Measurements from ENCODE around the gene KATNAL1.

KATNAL1 gene

DNA sequence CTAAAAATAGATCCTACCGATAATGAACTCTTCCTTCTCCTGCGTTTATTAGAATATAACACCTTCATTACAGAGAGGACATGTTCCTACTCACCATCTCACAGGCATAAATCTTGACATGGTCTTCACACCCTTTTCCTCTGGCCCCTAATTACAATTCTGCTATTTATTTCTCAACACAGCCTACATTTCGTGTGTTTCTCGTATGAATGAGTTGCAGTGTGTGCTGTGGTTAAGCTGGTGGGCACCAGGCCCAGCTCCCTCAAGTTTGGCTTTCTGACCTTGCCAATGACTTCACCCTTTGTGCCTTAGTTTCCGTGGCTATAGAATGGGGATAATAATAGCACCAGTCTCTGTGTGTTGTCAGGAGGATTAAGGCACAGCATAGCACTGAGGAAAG, 12.3 kb upstream of the KATNAL1 start:
- TF ChIP-seq SPI1 (IDR thresholded peaks at IDR 0.05; ENCODE audit: low read depth, low read length) (no peak), PAX5 (IDR thresholded peaks at IDR 0.05; ENCODE audit: insufficient read depth, low read length, severe bottlenecking) (no peak), POU2F2 (IDR thresholded peaks at IDR 0.05; ENCODE audit: low read depth, low read length) (no peak), POLR2AphosphoS5 (IDR thresholded peaks at IDR 0.05; ENCODE audit: low read depth, low read length) (no peak), TAF1 (IDR thresholded peaks at IDR 0.05; ENCODE audit: low read depth, low read length) (no peak)
- DNase-seq (ENCODE audit: insufficient read length, low spot score) (no peak), FAIRE-seq (no peak)

DNA sequence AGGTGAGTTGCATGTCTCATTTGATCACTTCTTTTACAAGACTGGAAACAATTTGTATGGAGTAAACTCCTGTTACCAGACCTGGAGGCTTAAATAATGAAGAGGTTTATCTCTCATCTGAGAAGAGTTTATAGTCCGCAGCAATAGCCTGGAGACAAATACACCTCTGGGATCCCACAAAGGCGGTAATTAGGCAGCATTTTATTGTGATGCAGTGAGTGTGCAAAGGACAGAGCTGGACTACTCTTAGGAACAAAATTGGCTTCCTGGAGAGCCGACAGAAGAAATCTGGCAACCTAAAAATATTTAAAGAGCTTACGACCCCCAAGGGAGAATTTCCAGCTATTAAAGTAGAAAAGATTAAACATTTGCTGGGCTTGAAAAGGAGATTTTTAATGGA, 11.8 kb upstream of the KATNAL1 start:
- DNase-seq (ENCODE audit: insufficient read length, low spot score) (no peak), FAIRE-seq (peak; percentile 51)
- TF ChIP-seq PAX5 (IDR thresholded peaks at IDR 0.05; ENCODE audit: insufficient read depth, low read length, severe bottlenecking), result no peak

- DNase-seq (ENCODE audit: insufficient read length, low spot score) (no peak), FAIRE-seq (peak; percentile 45)
- TF ChIP-seq POLR2A (IDR thresholded peaks at IDR 0.05; ENCODE audit: low read depth, low read length), result no peak
- no peak for TF ChIP-seq POU2F2 (IDR thresholded peaks at IDR 0.05; ENCODE audit: low read depth, low read length)
- TF ChIP-seq PAX5 (IDR thresholded peaks at IDR 0.05; ENCODE audit: insufficient read depth, low read length, severe bottlenecking), result no peak
- TF ChIP-seq TAF1 (IDR thresholded peaks at IDR 0.05; ENCODE audit: low read depth, low read length), result no peak
- TF ChIP-seq POLR2AphosphoS5 (IDR thresholded peaks at IDR 0.05; ENCODE audit: low read depth, low read length), result no peak
- no peak for TF ChIP-seq SPI1 (IDR thresholded peaks at IDR 0.05; ENCODE audit: low read depth, low read length)
These were observed 10.7 kb upstream of the KATNAL1 start for GRCh38 chr13:30318026-30318425.

DNA sequence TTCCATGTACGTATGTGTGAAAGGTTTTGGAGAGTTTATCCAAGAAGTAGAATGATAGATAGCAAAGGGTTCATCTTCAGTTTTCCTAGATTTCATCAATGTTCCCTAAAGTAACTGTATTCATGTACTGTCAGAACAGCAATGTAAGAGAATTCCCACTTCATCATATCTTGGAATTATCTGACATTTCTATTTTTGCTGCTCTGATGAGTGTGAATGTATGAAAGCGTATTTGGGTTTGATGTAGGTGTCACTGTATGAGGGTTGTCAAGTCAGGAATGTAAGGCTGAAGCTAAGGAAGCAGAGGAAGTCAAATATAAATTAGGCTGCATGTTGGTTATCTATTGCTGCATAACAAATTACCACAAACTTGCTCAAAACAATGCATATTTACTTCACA, 7.2 kb upstream of the KATNAL1 start:
- no peak for DNase-seq (ENCODE audit: insufficient read length, low spot score)
- TF ChIP-seq SPI1 (IDR thresholded peaks at IDR 0.05; ENCODE audit: low read depth, low read length) (no peak), POU2F2 (IDR thresholded peaks at IDR 0.05; ENCODE audit: low read depth, low read length) (no peak), TAF1 (IDR thresholded peaks at IDR 0.05; ENCODE audit: low read depth, low read length) (no peak), PAX5 (IDR thresholded peaks at IDR 0.05; ENCODE audit: insufficient read depth, low read length, severe bottlenecking) (no peak), POLR2AphosphoS5 (IDR thresholded peaks at IDR 0.05; ENCODE audit: low read depth, low read length) (no peak), POLR2A (IDR thresholded peaks at IDR 0.05; ENCODE audit: low read depth, low read length) (no peak)
- FAIRE-seq, result peak; percentile 78

GRCh38 chr13:30314069-30314468, 6.7 kb upstream of the KATNAL1 start:
- no peak for TF ChIP-seq TAF1 (IDR thresholded peaks at IDR 0.05; ENCODE audit: low read depth, low read length)
- no peak for TF ChIP-seq SPI1 (IDR thresholded peaks at IDR 0.05; ENCODE audit: low read depth, low read length)
- TF ChIP-seq PAX5 (IDR thresholded peaks at IDR 0.05; ENCODE audit: insufficient read depth, low read length, severe bottlenecking), result no peak
- TF ChIP-seq POLR2AphosphoS5 (IDR thresholded peaks at IDR 0.05; ENCODE audit: low read depth, low read length), result no peak
- FAIRE-seq (no peak), DNase-seq (ENCODE audit: insufficient read length, low spot score) (no peak)

DNA sequence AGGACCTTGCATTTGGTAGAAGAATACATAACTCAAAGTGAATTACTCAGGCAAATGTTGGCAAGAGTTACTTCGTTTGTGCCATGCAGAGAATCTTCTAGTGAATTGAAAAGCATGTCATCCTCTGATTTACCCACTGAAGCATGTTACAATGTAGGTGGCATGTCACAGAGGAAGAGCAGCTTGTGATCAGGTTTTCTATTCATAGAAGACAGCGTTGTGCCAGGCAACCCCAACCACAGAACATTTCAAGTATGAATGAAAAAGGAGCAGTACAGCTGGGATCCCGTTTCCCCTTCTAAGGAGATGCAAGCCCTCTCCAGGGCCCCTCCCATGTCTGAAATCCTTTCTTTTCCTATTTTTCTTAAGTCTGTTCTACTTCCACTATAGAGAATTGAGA, 6.0 kb upstream of the KATNAL1 start:
- peak; percentile 32; the same call in 1 of the 2 replicates for TF ChIP-seq SPI1 (IDR thresholded peaks at IDR 0.05; ENCODE audit: low read depth, low read length)
- TF ChIP-seq POLR2AphosphoS5 (IDR thresholded peaks at IDR 0.05; ENCODE audit: low read depth, low read length), result no peak
- FAIRE-seq, result no peak
- DNase-seq (ENCODE audit: insufficient read length, low spot score), result no peak

GRCh38 chr13:30312904-30313303, 5.6 kb upstream of the KATNAL1 start:
- no peak for DNase-seq (ENCODE audit: insufficient read length, low spot score)
- no peak for FAIRE-seq
- TF ChIP-seq SPI1 (IDR thresholded peaks at IDR 0.05; ENCODE audit: low read depth, low read length) (no peak), POLR2A (IDR thresholded peaks at IDR 0.05; ENCODE audit: low read depth, low read length) (no peak), POU2F2 (IDR thresholded peaks at IDR 0.05; ENCODE audit: low read depth, low read length) (no peak), POLR2AphosphoS5 (IDR thresholded peaks at IDR 0.05; ENCODE audit: low read depth, low read length) (no peak), PAX5 (IDR thresholded peaks at IDR 0.05; ENCODE audit: insufficient read depth, low read length, severe bottlenecking) (no peak), TAF1 (IDR thresholded peaks at IDR 0.05; ENCODE audit: low read depth, low read length) (no peak)

DNA sequence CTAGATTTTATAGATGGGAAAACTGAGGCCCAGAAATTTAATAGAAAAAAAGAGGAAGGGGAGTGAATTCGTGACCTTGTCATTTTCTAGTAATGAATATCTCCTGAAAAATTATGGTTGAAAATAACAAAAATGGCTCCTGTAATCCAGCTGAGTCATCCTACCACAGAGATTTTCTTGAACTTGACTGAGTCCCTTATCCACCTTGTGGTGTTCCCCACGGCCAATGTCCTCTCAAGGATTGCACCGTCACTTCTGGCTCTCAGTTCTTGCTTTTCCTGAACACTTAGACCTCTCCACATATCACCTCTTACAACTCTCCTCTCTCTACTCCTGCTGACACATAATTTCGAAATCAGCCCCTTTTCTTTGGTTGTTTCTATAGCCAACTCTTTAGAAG, 1.2 kb upstream of the KATNAL1 start:
- DNase-seq (ENCODE audit: insufficient read length, low spot score), result no peak
- TF ChIP-seq SPI1 (IDR thresholded peaks at IDR 0.05; ENCODE audit: low read depth, low read length) (peak; percentile 70), POU2F2 (IDR thresholded peaks at IDR 0.05; ENCODE audit: low read depth, low read length) (no peak)
- FAIRE-seq, result peak; percentile 20

DNA sequence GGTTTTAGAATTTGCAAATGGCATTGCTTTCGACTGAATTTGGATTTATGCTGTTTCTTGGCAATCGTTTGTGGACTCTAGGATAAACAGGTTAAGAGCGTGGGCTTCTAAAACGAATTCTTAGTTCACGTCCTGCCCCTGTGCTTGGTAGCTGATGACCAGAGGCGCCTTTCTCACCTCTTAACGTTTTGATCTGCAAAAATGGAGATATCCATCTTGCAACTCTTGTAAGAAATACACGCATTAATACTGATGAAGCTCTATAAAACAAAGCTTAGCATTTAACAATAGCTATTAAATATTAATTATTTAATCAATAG, 580 bp upstream of the KATNAL1 start:
- FAIRE-seq (no peak), DNase-seq (ENCODE audit: insufficient read length, low spot score) (no peak)
- TF ChIP-seq PAX5 (IDR thresholded peaks at IDR 0.05; ENCODE audit: insufficient read depth, low read length, severe bottlenecking) (no peak), TAF1 (IDR thresholded peaks at IDR 0.05; ENCODE audit: low read depth, low read length) (no peak), POLR2A (IDR thresholded peaks at IDR 0.05; ENCODE audit: low read depth, low read length) (no peak), POU2F2 (IDR thresholded peaks at IDR 0.05; ENCODE audit: low read depth, low read length) (no peak), SPI1 (IDR thresholded peaks at IDR 0.05; ENCODE audit: low read depth, low read length) (no peak), POLR2AphosphoS5 (IDR thresholded peaks at IDR 0.05; ENCODE audit: low read depth, low read length) (no peak)

DNA sequence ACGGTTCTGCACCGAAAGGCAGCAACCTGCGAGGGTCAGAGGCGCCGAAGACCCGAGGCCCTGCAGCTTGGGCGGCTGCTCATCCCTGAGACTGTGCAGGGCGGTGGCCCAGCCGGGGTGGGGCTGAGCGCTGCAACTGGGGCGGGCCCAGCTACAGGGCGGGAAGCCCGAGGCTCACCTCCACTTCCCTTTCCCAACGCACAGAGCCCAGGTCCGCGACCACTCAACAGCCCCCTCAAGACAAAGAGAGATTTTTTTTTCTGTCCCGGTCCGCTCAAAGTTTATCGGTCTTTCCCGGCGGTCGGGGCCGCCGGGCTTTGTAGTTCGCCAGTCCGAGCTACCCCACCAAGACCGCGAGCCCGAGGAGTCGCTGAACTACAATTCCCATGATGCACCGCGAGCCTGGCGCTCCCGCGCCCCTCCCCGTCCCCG, 573 bp downstream of the KATNAL1 start:
- DNase-seq (ENCODE audit: insufficient read length, low spot score), result peak; percentile 74
- no peak for FAIRE-seq
- TF ChIP-seq SPI1 (IDR thresholded peaks at IDR 0.05; ENCODE audit: low read depth, low read length), result peak; percentile 15; the same call in 1 of the 2 replicates
- TF ChIP-seq POU2F2 (IDR thresholded peaks at IDR 0.05; ENCODE audit: low read depth, low read length), result no peak

DNA sequence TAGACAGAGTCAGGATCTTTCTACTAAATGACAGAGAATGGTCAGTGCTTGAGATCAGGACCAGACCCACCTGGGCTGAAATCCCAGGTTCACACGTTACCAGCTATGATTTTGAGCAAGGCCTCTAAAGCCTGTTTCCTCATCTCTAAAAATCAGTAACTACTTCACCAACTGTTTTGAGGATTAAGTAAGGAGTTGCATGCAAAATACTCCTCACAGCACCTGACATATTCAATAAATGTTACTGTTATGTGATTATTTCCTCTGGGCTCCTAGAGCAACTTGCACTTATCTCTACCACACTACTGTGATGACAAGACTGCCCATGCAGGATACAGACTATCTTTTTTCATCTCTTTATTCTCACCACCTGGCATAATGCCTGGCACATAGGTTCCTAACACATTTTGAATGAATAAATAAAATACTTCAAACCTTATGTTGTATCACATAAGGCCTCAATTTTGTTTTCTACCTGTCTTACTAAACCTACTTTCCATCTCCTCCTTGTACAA, 1.8 kb downstream of the KATNAL1 start:
- no peak for TF ChIP-seq POLR2AphosphoS5 (IDR thresholded peaks at IDR 0.05; ENCODE audit: low read depth, low read length)
- no peak for TF ChIP-seq PAX5 (IDR thresholded peaks at IDR 0.05; ENCODE audit: insufficient read depth, low read length, severe bottlenecking)
- TF ChIP-seq TAF1 (IDR thresholded peaks at IDR 0.05; ENCODE audit: low read depth, low read length), result no peak
- TF ChIP-seq POU2F2 (IDR thresholded peaks at IDR 0.05; ENCODE audit: low read depth, low read length), result no peak
- no peak for TF ChIP-seq SPI1 (IDR thresholded peaks at IDR 0.05; ENCODE audit: low read depth, low read length)
- TF ChIP-seq POLR2A (IDR thresholded peaks at IDR 0.05; ENCODE audit: low read depth, low read length), result no peak
- FAIRE-seq (peak; percentile 59), DNase-seq (ENCODE audit: insufficient read length, low spot score) (no peak)
